GM12878 (cell line): ENCODE data around the gene GOLGA2. TPM values are rescaled to one million over a fixed set of nuclear protein-coding genes. Genes with fewer than 3 reads are reported as not detected.

Source experiments
- ATAC-seq: fragments of 200-7000 bp; cut with Tn5 transposase; 3 replicates; pipeline ENCODE4 v1.9.1; 2020; ENCODE audit warnings: mild to moderate bottlenecking, moderate library complexity
- BruUV-seq: library from RNA; stranded (reverse); fragments of 400-500 nt; replicated peaks from 2 replicates; lab custom pipeline; 2021; lab: Mats Ljungman, UMichigan
- CTCF ChIA-PET: fragments of 300-600 bp; sonication (Branson Sonifier 250); formaldehyde crosslinking; extraction: SDS; loops from one replicate; lab custom pipeline; 2021; ENCODE audit warnings: inconsistent platforms; lab: Yijun Ruan, JAX
- POLR2A ChIA-PET: fragments of 350-600 bp; formaldehyde crosslinking; extraction: SDS; loops from one replicate; lab custom pipeline; 2021; ENCODE audit warnings: inconsistent platforms; lab: Charles Lee
- RAD21 ChIA-PET: fragments of 300-600 bp; sonication (Branson Sonifier 250); formaldehyde crosslinking; loops from one replicate; lab custom pipeline; 2023; ENCODE audit warnings: antibody characterized with exemption; ENCODE audit not compliant: unreplicated experiment; lab: Charles Lee
- SMC1A ChIA-PET: fragments of 300-600 bp; sonication (Branson Sonifier 250); formaldehyde crosslinking; loops from one replicate; lab custom pipeline; 2023; ENCODE audit not compliant: unreplicated experiment, uncharacterized antibody; lab: Charles Lee
- DNase-seq: peaks from one replicate; pipeline ENCODE4 v3.0.0-alpha.2; 2011; ENCODE audit warnings: low read depth, low spot score
- FAIRE-seq: peaks from 3 replicates; lab custom pipeline; 2011; peaks lifted over from hg19 to GRCh38; lab: Jason Lieb, UNC
- H2AFZ ChIP-seq: 2 replicates; pipeline ENCODE4 v1.6.0; 2011; ENCODE audit warnings: low read depth, low read length, control low read depth; ENCODE audit not compliant: control insufficient read depth
- H3K27ac ChIP-seq: 2 replicates; pipeline ENCODE4 v1.5.1; 2011; ENCODE audit warnings: control low read depth; ENCODE audit not compliant: control insufficient read depth, insufficient read depth
- H3K27me3 ChIP-seq, 2 experiments: replicated peaks in 1 of 2; 2 replicates each; pipeline versions ENCODE4 v1.6.0 to v1.6.1; 2011; ENCODE audit warnings: low read length in 1 of 2; ENCODE audit not compliant: control insufficient read depth in 2 of 2, insufficient read depth in 2 of 2
- H3K36me3 ChIP-seq, 2 experiments: 2 replicates each; pipeline ENCODE4 v1.5.1; 2011; ENCODE audit warnings: low read length in 1 of 2; ENCODE audit not compliant: control insufficient read depth in 2 of 2, insufficient read depth in 2 of 2
- H3K4me1 ChIP-seq: 2 replicates; pipeline ENCODE4 v1.6.1; 2011; ENCODE audit warnings: mild to moderate bottlenecking, low read length, moderate library complexity, mixed read lengths; ENCODE audit not compliant: control insufficient read depth, insufficient read depth
- H3K4me2 ChIP-seq: 2 replicates; pipeline ENCODE4 v1.6.0; 2011; ENCODE audit warnings: control low read depth; ENCODE audit not compliant: control insufficient read depth, insufficient read depth
- H3K4me3 ChIP-seq: fragments of 200-600 bp; sonication (generic); 2 replicates; pipeline ENCODE4 v1.5.1; 2016
- H3K79me2 ChIP-seq: 2 replicates; pipeline ENCODE4 v1.6.0; 2011; ENCODE audit warnings: low read length; ENCODE audit not compliant: control insufficient read depth, insufficient read depth
- H3K9ac ChIP-seq: 2 replicates; pipeline ENCODE4 v1.8.0; 2011; ENCODE audit warnings: low read length, control low read depth, mixed read lengths; ENCODE audit not compliant: control insufficient read depth, insufficient read depth
- H3K9me3 ChIP-seq: replicated peaks from 3 replicates; pipeline ENCODE4 v1.5.1; 2011; ENCODE audit warnings: mild to moderate bottlenecking, low read length; ENCODE audit not compliant: control insufficient read depth, insufficient read depth
- H4K20me1 ChIP-seq: 2 replicates; pipeline ENCODE4 v1.6.0; 2011; ENCODE audit not compliant: control insufficient read depth, insufficient read depth
- MYC ChIP-seq: IDR thresholded peaks from 2 replicates; pipeline ENCODE4 v1.6.1; 2011; ENCODE audit warnings: mild to moderate bottlenecking, low read length, moderate library complexity, inconsistent platforms; ENCODE audit not compliant: insufficient read depth, insufficient replicate concordance, insufficient read length, severe bottlenecking
- NFXL1 ChIP-seq: fragments of 450-650 bp; IDR thresholded peaks from 2 replicates; pipeline ENCODE4 v1.6.1; 2017; ENCODE audit warnings: antibody characterized with exemption, mild to moderate bottlenecking, borderline replicate concordance
- NFYB ChIP-seq: IDR thresholded peaks from 2 replicates; pipeline ENCODE4 v1.6.1; 2011; ENCODE audit warnings: low read depth, mild to moderate bottlenecking, low read length, improper control_type of control experiment, moderate library complexity; ENCODE audit not compliant: insufficient read depth
- WGBS: methylation state at CpG from one replicate; pipeline ENCODE4 v1.1.6; 2016; ENCODE audit warnings: low lambda C conversion rate; ENCODE audit not compliant: insufficient replicate concordance, insufficient coverage; ENCODE audit errors: missing lambda C conversion rate; 5-methylcytosine and 5-hydroxymethylcytosine counted together
- in situ Hi-C: fragments of 300-500 bp; cut with MboI; formaldehyde crosslinking; loops from 9 replicates; pipeline ENCODE4 v1.14.3; 2018; ENCODE audit warnings: mixed read lengths
- intact Hi-C: fragments of 100-400 bp; cut with micrococcal nuclease; formaldehyde crosslinking; loops from one replicate; pipeline ENCODE4 v1.14.2; 2022; ENCODE audit not compliant: unreplicated experiment
- polyA plus RNA-seq, 11 experiments: library from polyadenylated mRNA; depleted of rRNA in 4 of 11; unstranded in 6 of 11; stranded (reverse) in 5 of 11; fragments of >200 nt; fragmentation: Nextera tagmentation in 4 of 11; fragmentation: Illumina TruSeq in 1 of 11; extraction: Ambion mirVana in 4 of 11; extraction: Trizol in 1 of 11; gene quantifications; 1 replicate in 1 of 11; 2 replicates in 10 of 11; pipeline versions ENCODE4 v1.2.1 to v1.2.3, GENCODE V29; 2011 to 2016; ENCODE audit warnings: inconsistent platforms in 2 of 11, missing spikeins in 2 of 11, low read depth in 1 of 11
- total RNA-seq, 4 experiments: library from RNA; depleted of rRNA in 3 of 4; stranded (reverse); fragments of >200 nt in 3 of 4; fragmentation: Illumina TruSeq in 1 of 4; extraction: Trizol in 1 of 4; gene quantifications; 2 replicates each; pipeline versions ENCODE4 v1.2.1 to v1.2.3, GENCODE V29; 2013 to 2021
- TF ChIP-seq, protein P1 (sequence below): fragments of 450-650 bp; IDR thresholded peaks from 2 replicates; pipeline ENCODE4 v1.6.1; 2014; ENCODE audit warnings: mild to moderate bottlenecking
- TF ChIP-seq, protein P2 (sequence below): fragments of 450-650 bp; IDR thresholded peaks from 2 replicates; pipeline ENCODE4 v1.6.1; 2017; ENCODE audit warnings: mild to moderate bottlenecking, moderate library complexity

The GOLGA2 gene
- total and polyA plus RNA-seq, 10 of the 15 experiments (the other 5 are each of a cell fraction or from before 2014, with no cell fraction given) = 5.9 to 32.6 (median 19.7) TPM

DNA sequence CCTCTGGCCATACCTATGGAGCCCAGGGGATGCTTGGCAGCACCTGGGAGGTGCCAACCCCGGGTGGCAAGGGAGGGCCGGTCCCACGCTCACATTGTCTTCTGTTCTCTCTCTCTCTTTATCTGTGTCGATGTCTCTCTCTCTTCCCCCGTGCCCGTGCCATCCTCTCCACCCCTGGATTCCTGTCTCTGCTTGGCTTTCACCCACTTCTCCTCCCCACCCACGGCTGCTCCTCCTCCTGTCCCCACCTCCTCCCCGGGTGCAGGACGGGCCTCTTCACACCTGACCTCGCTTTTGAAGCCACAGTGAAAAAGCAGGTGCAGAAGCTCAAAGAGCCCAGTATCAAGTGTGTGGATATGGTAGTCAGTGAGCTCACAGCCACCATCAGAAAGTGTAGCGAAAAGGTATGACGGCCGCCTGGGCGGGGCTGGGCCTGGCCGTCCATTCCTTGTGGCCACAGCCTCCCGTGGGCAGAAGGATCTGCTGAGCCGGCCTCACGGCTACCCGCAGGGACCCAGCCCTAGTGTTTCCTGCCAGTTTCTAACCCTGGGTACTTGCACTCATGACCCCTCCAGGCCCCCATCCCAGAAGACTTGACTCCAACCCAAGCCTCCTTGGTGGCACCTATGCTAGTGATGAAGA lies 49.9 kb downstream of the GOLGA2 start:
- Histone ChIP-seq H3K4me3 (no peak overlapping the region), H3K27ac (no peak overlapping the region), H2AFZ (no peak overlapping the region), H3K4me2 (no peak overlapping the region), H3K27me3 (peaks cover 0 to 2% of the 10 kb centered on the region in 2 experiments; a peak in 2 of 4 replicates), H3K79me2 (no peaks in the 10 kb centered on the region), H3K4me1 (no peaks in the 10 kb centered on the region), H3K9ac (no peak overlapping the region), H3K36me3 (no peaks in the 10 kb centered on the region), H3K9me3 (no peaks in the 10 kb centered on the region), H4K20me1 (no peaks in the 10 kb centered on the region)
- in situ Hi-C loops (no loop called here), intact Hi-C loops (no loop called here)
- ChIA-PET CTCF (no interaction called here), POLR2A (no interaction called here), RAD21 (no interaction called here), SMC1A (no interaction called here)
- no TSS peak for BruUV-seq
- DNase-seq (no peak), FAIRE-seq (no peak), ATAC-seq (no peak)
- 27% methylated on average over 16 of the region's 19 CpGs for WGBS
- TF ChIP-seq NFYB (no peak), MYC (no peak), NFXL1 (no peak)
- TF ChIP-seq, protein P1, sequence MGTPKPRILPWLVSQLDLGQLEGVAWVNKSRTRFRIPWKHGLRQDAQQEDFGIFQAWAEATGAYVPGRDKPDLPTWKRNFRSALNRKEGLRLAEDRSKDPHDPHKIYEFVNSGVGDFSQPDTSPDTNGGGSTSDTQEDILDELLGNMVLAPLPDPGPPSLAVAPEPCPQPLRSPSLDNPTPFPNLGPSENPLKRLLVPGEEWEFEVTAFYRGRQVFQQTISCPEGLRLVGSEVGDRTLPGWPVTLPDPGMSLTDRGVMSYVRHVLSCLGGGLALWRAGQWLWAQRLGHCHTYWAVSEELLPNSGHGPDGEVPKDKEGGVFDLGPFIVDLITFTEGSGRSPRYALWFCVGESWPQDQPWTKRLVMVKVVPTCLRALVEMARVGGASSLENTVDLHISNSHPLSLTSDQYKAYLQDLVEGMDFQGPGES = no peak
- TF ChIP-seq, protein P2, sequence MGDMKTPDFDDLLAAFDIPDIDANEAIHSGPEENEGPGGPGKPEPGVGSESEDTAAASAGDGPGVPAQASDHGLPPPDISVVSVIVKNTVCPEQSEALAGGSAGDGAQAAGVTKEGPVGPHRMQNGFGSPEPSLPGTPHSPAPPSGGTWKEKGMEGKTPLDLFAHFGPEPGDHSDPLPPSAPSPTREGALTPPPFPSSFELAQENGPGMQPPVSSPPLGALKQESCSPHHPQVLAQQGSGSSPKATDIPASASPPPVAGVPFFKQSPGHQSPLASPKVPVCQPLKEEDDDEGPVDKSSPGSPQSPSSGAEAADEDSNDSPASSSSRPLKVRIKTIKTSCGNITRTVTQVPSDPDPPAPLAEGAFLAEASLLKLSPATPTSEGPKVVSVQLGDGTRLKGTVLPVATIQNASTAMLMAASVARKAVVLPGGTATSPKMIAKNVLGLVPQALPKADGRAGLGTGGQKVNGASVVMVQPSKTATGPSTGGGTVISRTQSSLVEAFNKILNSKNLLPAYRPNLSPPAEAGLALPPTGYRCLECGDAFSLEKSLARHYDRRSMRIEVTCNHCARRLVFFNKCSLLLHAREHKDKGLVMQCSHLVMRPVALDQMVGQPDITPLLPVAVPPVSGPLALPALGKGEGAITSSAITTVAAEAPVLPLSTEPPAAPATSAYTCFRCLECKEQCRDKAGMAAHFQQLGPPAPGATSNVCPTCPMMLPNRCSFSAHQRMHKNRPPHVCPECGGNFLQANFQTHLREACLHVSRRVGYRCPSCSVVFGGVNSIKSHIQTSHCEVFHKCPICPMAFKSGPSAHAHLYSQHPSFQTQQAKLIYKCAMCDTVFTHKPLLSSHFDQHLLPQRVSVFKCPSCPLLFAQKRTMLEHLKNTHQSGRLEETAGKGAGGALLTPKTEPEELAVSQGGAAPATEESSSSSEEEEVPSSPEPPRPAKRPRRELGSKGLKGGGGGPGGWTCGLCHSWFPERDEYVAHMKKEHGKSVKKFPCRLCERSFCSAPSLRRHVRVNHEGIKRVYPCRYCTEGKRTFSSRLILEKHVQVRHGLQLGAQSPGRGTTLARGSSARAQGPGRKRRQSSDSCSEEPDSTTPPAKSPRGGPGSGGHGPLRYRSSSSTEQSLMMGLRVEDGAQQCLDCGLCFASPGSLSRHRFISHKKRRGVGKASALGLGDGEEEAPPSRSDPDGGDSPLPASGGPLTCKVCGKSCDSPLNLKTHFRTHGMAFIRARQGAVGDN = no peak
